GM23338 (cell line): ENCODE measurements around the gene FKBP1A. TPM values are rescaled to one million over a fixed set of nuclear protein-coding genes. Genes with fewer than 3 reads are reported as not detected.

Experiments used
- ATAC-seq: fragments of 200-7000 bp; cut with Tn5 transposase; 3 replicates; pipeline ENCODE4 v1.9.1; 2020
- DNase-seq: peaks from one replicate; pipeline ENCODE4 v3.0.0-alpha.2; 2015; ENCODE audit warnings: low spot score
- H2AFZ ChIP-seq: fragments of 200-600 bp; sonication (generic); 2 replicates; pipeline ENCODE4 v1.8.0; 2016; ENCODE audit warnings: antibody characterized with exemption, mild to moderate bottlenecking, moderate library complexity
- H3F3A ChIP-seq: fragments of 200-600 bp; sonication (generic); replicated peaks from 2 replicates; pipeline ENCODE4 v1.8.0; 2017; ENCODE audit warnings: antibody characterized with exemption, mixed run types, low read depth
- H3K27ac ChIP-seq: fragments of 200-600 bp; sonication (generic); 2 replicates; pipeline ENCODE4 v1.6.1; 2016; ENCODE audit warnings: low read depth
- H3K27me3 ChIP-seq: fragments of 200-600 bp; sonication (generic); 2 replicates; pipeline ENCODE4 v1.8.0; 2016; ENCODE audit warnings: mild to moderate bottlenecking, mixed run types, moderate library complexity; ENCODE audit not compliant: insufficient read depth
- H3K36me3 ChIP-seq: fragments of 200-600 bp; sonication (generic); 2 replicates; pipeline ENCODE4 v1.8.0; 2016; ENCODE audit warnings: mild to moderate bottlenecking; ENCODE audit not compliant: insufficient read depth
- H3K4me1 ChIP-seq: fragments of 200-600 bp; sonication (generic); 2 replicates; pipeline ENCODE4 v1.8.0; 2016; ENCODE audit warnings: mild to moderate bottlenecking, moderate library complexity; ENCODE audit not compliant: insufficient read depth
- H3K4me2 ChIP-seq: fragments of 200-600 bp; sonication (generic); 2 replicates; pipeline ENCODE4 v1.7.1; 2017; ENCODE audit warnings: mixed run types
- H3K4me3 ChIP-seq: fragments of 200-600 bp; sonication (generic); 2 replicates; pipeline ENCODE4 v1.6.1; 2016; ENCODE audit warnings: mixed run types
- H3K79me2 ChIP-seq: fragments of 200-600 bp; sonication (generic); replicated peaks from 2 replicates; pipeline ENCODE4 v1.8.0; 2017; ENCODE audit warnings: mild to moderate bottlenecking; ENCODE audit not compliant: insufficient read depth
- H3K9me2 ChIP-seq: fragments of 200-600 bp; sonication (generic); 2 replicates; pipeline ENCODE4 v1.8.0; 2017; ENCODE audit not compliant: insufficient read depth
- H4K20me1 ChIP-seq: fragments of 200-600 bp; sonication (generic); replicated peaks from 2 replicates; pipeline ENCODE4 v1.8.0; 2017; ENCODE audit warnings: mild to moderate bottlenecking; ENCODE audit not compliant: insufficient read depth
- H3K27ac Mint-ChIP-seq: 2 replicates; pipeline ENCODE4 v1.8.0; 2020; ENCODE audit warnings: inconsistent platforms, mild to moderate bottlenecking, moderate library complexity, mixed read lengths
- H3K27me3 Mint-ChIP-seq: 3 replicates; pipeline ENCODE4 v1.8.0; 2022; ENCODE audit warnings: low read depth, mild to moderate bottlenecking, moderate library complexity, mixed read lengths, inconsistent platforms; ENCODE audit not compliant: insufficient read depth, poor library complexity
- H3K36me3 Mint-ChIP-seq: 3 replicates; pipeline ENCODE4 v1.8.0; 2021; ENCODE audit warnings: low read depth, mild to moderate bottlenecking, inconsistent platforms, moderate library complexity, mixed read lengths
- H3K4me1 Mint-ChIP-seq: 3 replicates; pipeline ENCODE4 v1.8.0; 2020; ENCODE audit warnings: mild to moderate bottlenecking, inconsistent platforms, mixed read lengths
- H3K4me3 Mint-ChIP-seq: 3 replicates; pipeline ENCODE4 v1.8.0; 2021; ENCODE audit warnings: moderate library complexity, mild to moderate bottlenecking, inconsistent platforms, mixed read lengths
- H3K9me3 Mint-ChIP-seq: 3 replicates; pipeline ENCODE4 v1.8.0; 2020; ENCODE audit warnings: moderate library complexity, mild to moderate bottlenecking, inconsistent platforms, mixed read lengths
- CREB1 ChIP-seq: fragments of 250-450 bp; sonication (Bioruptor Pico); IDR thresholded peaks from 2 replicates; pipeline ENCODE4 v1.5.0; 2020; ENCODE audit warnings: low read depth, mild to moderate bottlenecking, moderate library complexity
- JUNB ChIP-seq: IDR thresholded peaks from one replicate; pipeline ENCODE4 v1.6.1; 2016; ENCODE audit warnings: antibody characterized with exemption; ENCODE audit not compliant: unreplicated experiment
- NANOG ChIP-seq: IDR thresholded peaks from 2 replicates; pipeline ENCODE4 v1.6.1; 2016; ENCODE audit warnings: antibody characterized with exemption, borderline replicate concordance
- STAT1 ChIP-seq: IDR thresholded peaks from one replicate; pipeline ENCODE4 v1.6.1; 2016; ENCODE audit warnings: antibody characterized with exemption; ENCODE audit not compliant: unreplicated experiment
- ZNF114 ChIP-seq: fragments of 250-450 bp; sonication (Bioruptor Pico); IDR thresholded peaks from 2 replicates; pipeline ENCODE4 v1.5.0; 2020; ENCODE audit warnings: mild to moderate bottlenecking, moderate library complexity
- polyA plus RNA-seq: library from polyadenylated mRNA; unstranded; fragments of >200 nt; fragmentation: Nextera tagmentation; extraction: Ambion mirVana; gene quantifications from 2 replicates; pipeline ENCODE4 v1.2.1, GENCODE V29; 2016
- total RNA-seq: library from RNA; depleted of rRNA; stranded (reverse); fragments of >200 nt; shearing (Covaris generic); gene quantifications from 2 replicates; pipeline ENCODE4 v1.2.3, GENCODE V29; 2014
- TF ChIP-seq, protein P1 (sequence below): IDR thresholded peaks from one replicate; pipeline ENCODE4 v1.6.1; 2018; ENCODE audit warnings: antibody characterized with exemption; ENCODE audit not compliant: unreplicated experiment
- TF ChIP-seq, protein P2 (sequence below), 2 experiments: fragments of 200-600 bp in 1 of 2; sonication (generic) in 1 of 2; conservative IDR thresholded peaks; 2 replicates each; pipeline versions ENCODE4 v1.5.1 to v1.6.1; 2016 to 2017; ENCODE audit warnings: antibody characterized with exemption in 2 of 2, low read depth in 2 of 2, mild to moderate bottlenecking in 2 of 2, moderate library complexity in 1 of 2
- TF ChIP-seq, protein P3 (sequence below): fragments of 250-450 bp; sonication (Bioruptor Pico); IDR thresholded peaks from 2 replicates; pipeline ENCODE4 v1.5.0; 2020; ENCODE audit warnings: mild to moderate bottlenecking, moderate library complexity

The FKBP1A gene
- total and polyA plus RNA-seq, 2 experiments from 2014 or later, result 171 to 350 TPM

DNA sequence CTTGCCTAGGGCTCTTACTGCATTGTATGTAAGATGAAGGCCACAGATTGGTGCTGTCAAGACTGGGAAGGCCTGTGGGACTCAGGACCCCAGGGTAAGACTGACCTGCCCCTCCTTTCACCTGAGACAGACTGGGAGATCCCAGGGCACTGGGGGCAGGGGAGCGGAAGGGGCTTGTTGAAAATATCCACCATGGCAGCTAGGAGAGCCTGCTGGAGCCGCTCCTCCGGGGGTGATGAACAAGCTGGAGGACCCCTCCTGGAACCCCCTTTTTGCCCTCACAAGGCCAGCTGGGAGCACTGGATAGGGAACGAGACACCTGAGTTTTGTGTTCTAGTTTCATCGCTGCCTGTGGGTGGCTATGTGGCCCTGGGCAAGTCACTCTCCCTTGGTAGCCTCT is 54.8 kb downstream of the FKBP1A start:
- TF ChIP-seq ZNF114 (CRISPR knock-in tag), result no peak
- TF ChIP-seq, protein P1, sequence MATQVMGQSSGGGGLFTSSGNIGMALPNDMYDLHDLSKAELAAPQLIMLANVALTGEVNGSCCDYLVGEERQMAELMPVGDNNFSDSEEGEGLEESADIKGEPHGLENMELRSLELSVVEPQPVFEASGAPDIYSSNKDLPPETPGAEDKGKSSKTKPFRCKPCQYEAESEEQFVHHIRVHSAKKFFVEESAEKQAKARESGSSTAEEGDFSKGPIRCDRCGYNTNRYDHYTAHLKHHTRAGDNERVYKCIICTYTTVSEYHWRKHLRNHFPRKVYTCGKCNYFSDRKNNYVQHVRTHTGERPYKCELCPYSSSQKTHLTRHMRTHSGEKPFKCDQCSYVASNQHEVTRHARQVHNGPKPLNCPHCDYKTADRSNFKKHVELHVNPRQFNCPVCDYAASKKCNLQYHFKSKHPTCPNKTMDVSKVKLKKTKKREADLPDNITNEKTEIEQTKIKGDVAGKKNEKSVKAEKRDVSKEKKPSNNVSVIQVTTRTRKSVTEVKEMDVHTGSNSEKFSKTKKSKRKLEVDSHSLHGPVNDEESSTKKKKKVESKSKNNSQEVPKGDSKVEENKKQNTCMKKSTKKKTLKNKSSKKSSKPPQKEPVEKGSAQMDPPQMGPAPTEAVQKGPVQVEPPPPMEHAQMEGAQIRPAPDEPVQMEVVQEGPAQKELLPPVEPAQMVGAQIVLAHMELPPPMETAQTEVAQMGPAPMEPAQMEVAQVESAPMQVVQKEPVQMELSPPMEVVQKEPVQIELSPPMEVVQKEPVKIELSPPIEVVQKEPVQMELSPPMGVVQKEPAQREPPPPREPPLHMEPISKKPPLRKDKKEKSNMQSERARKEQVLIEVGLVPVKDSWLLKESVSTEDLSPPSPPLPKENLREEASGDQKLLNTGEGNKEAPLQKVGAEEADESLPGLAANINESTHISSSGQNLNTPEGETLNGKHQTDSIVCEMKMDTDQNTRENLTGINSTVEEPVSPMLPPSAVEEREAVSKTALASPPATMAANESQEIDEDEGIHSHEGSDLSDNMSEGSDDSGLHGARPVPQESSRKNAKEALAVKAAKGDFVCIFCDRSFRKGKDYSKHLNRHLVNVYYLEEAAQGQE, result no peak
- no peak for TF ChIP-seq NANOG
- TF ChIP-seq, protein P2, sequence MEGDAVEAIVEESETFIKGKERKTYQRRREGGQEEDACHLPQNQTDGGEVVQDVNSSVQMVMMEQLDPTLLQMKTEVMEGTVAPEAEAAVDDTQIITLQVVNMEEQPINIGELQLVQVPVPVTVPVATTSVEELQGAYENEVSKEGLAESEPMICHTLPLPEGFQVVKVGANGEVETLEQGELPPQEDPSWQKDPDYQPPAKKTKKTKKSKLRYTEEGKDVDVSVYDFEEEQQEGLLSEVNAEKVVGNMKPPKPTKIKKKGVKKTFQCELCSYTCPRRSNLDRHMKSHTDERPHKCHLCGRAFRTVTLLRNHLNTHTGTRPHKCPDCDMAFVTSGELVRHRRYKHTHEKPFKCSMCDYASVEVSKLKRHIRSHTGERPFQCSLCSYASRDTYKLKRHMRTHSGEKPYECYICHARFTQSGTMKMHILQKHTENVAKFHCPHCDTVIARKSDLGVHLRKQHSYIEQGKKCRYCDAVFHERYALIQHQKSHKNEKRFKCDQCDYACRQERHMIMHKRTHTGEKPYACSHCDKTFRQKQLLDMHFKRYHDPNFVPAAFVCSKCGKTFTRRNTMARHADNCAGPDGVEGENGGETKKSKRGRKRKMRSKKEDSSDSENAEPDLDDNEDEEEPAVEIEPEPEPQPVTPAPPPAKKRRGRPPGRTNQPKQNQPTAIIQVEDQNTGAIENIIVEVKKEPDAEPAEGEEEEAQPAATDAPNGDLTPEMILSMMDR (conservative IDR thresholded peaks at IDR 0.05; ENCODE audit: low read depth in 2 of 2), result no peak
- no peak for TF ChIP-seq JUNB
- TF ChIP-seq, protein P3, sequence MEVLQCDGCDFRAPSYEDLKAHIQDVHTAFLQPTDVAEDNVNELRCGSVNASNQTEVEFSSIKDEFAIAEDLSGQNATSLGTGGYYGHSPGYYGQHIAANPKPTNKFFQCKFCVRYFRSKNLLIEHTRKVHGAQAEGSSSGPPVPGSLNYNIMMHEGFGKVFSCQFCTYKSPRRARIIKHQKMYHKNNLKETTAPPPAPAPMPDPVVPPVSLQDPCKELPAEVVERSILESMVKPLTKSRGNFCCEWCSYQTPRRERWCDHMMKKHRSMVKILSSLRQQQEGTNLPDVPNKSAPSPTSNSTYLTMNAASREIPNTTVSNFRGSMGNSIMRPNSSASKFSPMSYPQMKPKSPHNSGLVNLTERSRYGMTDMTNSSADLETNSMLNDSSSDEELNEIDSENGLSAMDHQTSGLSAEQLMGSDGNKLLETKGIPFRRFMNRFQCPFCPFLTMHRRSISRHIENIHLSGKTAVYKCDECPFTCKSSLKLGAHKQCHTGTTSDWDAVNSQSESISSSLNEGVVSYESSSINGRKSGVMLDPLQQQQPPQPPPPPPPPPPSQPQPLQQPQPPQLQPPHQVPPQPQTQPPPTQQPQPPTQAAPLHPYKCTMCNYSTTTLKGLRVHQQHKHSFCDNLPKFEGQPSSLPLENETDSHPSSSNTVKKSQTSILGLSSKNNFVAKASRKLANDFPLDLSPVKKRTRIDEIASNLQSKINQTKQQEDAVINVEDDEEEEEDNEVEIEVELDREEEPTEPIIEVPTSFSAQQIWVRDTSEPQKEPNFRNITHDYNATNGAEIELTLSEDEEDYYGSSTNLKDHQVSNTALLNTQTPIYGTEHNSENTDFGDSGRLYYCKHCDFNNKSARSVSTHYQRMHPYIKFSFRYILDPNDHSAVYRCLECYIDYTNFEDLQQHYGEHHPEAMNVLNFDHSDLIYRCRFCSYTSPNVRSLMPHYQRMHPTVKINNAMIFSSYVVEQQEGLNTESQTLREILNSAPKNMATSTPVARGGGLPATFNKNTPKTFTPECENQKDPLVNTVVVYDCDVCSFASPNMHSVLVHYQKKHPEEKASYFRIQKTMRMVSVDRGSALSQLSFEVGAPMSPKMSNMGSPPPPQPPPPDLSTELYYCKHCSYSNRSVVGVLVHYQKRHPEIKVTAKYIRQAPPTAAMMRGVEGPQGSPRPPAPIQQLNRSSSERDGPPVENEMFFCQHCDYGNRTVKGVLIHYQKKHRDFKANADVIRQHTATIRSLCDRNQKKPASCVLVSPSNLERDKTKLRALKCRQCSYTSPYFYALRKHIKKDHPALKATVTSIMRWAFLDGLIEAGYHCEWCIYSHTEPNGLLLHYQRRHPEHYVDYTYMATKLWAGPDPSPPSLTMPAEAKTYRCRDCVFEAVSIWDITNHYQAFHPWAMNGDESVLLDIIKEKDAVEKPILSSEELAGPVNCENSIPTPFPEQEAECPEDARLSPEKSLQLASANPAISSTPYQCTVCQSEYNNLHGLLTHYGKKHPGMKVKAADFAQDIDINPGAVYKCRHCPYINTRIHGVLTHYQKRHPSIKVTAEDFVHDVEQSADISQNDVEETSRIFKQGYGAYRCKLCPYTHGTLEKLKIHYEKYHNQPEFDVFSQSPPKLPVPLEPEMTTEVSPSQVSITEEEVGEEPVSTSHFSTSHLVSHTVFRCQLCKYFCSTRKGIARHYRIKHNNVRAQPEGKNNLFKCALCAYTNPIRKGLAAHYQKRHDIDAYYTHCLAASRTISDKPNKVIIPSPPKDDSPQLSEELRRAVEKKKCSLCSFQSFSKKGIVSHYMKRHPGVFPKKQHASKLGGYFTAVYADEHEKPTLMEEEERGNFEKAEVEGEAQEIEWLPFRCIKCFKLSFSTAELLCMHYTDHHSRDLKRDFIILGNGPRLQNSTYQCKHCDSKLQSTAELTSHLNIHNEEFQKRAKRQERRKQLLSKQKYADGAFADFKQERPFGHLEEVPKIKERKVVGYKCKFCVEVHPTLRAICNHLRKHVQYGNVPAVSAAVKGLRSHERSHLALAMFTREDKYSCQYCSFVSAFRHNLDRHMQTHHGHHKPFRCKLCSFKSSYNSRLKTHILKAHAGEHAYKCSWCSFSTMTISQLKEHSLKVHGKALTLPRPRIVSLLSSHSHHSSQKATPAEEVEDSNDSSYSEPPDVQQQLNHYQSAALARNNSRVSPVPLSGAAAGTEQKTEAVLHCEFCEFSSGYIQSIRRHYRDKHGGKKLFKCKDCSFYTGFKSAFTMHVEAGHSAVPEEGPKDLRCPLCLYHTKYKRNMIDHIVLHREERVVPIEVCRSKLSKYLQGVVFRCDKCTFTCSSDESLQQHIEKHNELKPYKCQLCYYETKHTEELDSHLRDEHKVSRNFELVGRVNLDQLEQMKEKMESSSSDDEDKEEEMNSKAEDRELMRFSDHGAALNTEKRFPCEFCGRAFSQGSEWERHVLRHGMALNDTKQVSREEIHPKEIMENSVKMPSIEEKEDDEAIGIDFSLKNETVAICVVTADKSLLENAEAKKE (CRISPR knock-in tag), result no peak
- no peak for TF ChIP-seq STAT1
- TF ChIP-seq CREB1, result no peak
- H3K4me3 Mint-ChIP-seq, result no peak overlapping the region
- no peaks in the 10 kb centered on the region for H3F3A ChIP-seq
- no peak overlapping the region for H2AFZ ChIP-seq
- no peak overlapping the region for H3K4me2 ChIP-seq
- no peaks in the 10 kb centered on the region for H3K9me3 Mint-ChIP-seq
- ATAC-seq (no peak), DNase-seq (no peak)
- no peak overlapping the region for H3K4me3 ChIP-seq
- H3K27ac Mint-ChIP-seq, result no peak overlapping the region
- peaks cover 11% of the 10 kb centered on the region for H3K27me3 Mint-ChIP-seq
- H3K27ac ChIP-seq, result no peak overlapping the region
- H3K4me1 ChIP-seq, result no peaks in the 10 kb centered on the region
- no peaks in the 10 kb centered on the region for H3K9me2 ChIP-seq
- no peaks in the 10 kb centered on the region for H3K79me2 ChIP-seq
- peaks cover 15% of the 10 kb centered on the region for H4K20me1 ChIP-seq
- no peaks in the 10 kb centered on the region; the same call in 1 of the 2 replicates for H3K27me3 ChIP-seq
- peaks cover 16% of the 10 kb centered on the region for H3K4me1 Mint-ChIP-seq
- H3K36me3 Mint-ChIP-seq, result peaks cover 11% of the 10 kb centered on the region; the same call in 1 of the 3 replicates
- no peaks in the 10 kb centered on the region for H3K36me3 ChIP-seq
